ENCODE results near the gene CFAP20.

The CFAP20 gene

GRCh38 chr16:58129097-58129936 is at the start of gene CFAP20:
Gene CFAP20, minus strand, starts transcription at chr16:58129381. Its CDS starts 266 bp downstream, at chr16:58129115.
- H3K9me3 ChIP-seq (ENCODE audit: control insufficient read depth, insufficient read depth, low read depth, low read length): no peaks in the 10 kb centered on the region
- H3K4me3 ChIP-seq (ENCODE audit: low read depth, low read length): peak within 1 kb of the TSS; percentile 92
- H3K27ac ChIP-seq (ENCODE audit: low read depth, low read length): peak within 1 kb of the TSS; percentile 54; the same call in 1 of the 2 replicates
- H3K36me3 ChIP-seq (ENCODE audit: control insufficient read depth, insufficient read depth, low read length): no peaks in the 10 kb centered on the region
- no peaks in the 10 kb centered on the region for H3K27me3 ChIP-seq (ENCODE audit: control insufficient read depth, insufficient read depth, low read length)
- peak within 1 kb of the TSS; percentile 88 for H3K9ac ChIP-seq (ENCODE audit: low read length)
- H3K4me1 ChIP-seq (ENCODE audit: control insufficient read depth, insufficient read depth, low read length): peaks cover 15% of the 10 kb centered on the region

DNA sequence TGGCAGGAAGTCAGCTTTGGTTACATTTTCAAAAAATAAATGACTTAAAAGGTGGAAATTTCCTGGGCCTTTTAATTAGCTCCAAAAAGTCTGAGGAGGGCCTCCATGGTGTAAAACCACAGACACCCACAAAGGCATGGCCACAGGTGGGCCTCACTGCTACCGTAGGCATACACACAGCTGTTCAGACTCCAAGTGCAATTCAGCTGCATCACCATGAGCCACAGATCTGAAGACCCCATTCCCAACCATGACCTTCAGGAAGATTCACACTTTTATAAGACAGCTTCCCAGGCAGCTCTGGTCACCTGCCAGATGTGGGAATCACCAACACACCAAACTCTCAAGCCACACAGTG is 48.2 kb upstream of the CFAP20 start:
- peaks cover 86% of the 10 kb centered on the region for H3K36me3 ChIP-seq (ENCODE audit: control insufficient read depth, insufficient read depth, low read length)
- H3K9me3 ChIP-seq (ENCODE audit: control insufficient read depth, insufficient read depth, low read depth, low read length): no peaks in the 10 kb centered on the region
- H3K4me3 ChIP-seq (ENCODE audit: low read depth, low read length): no peak overlapping the region

GRCh38 chr16:58176608-58177352 is 47.6 kb upstream of the CFAP20 start:
- no peaks in the 10 kb centered on the region for H3K4me1 ChIP-seq (ENCODE audit: control insufficient read depth, insufficient read depth, low read length)
- no peaks in the 10 kb centered on the region for H3K27me3 ChIP-seq (ENCODE audit: control insufficient read depth, insufficient read depth, low read length)
- no peak overlapping the region for H3K9ac ChIP-seq (ENCODE audit: low read length)
- no peak overlapping the region for H3K27ac ChIP-seq (ENCODE audit: low read depth, low read length)
- H3K4me3 ChIP-seq (ENCODE audit: low read depth, low read length): no peak overlapping the region
- peaks cover 85% of the 10 kb centered on the region for H3K36me3 ChIP-seq (ENCODE audit: control insufficient read depth, insufficient read depth, low read length)
- no peaks in the 10 kb centered on the region for H3K9me3 ChIP-seq (ENCODE audit: control insufficient read depth, insufficient read depth, low read depth, low read length)

More for the DNA sequence above, 48.2 kb upstream of the CFAP20 start:
- Histone ChIP-seq H3K27ac (ENCODE audit: low read depth, low read length) (no peak overlapping the region), H3K9ac (ENCODE audit: low read length) (no peak overlapping the region), H3K27me3 (ENCODE audit: control insufficient read depth, insufficient read depth, low read length) (no peaks in the 10 kb centered on the region), H3K4me1 (ENCODE audit: control insufficient read depth, insufficient read depth, low read length) (no peaks in the 10 kb centered on the region)

GRCh38 chr16:58170223-58170622 is 41.0 kb upstream of the CFAP20 start:
- no peak overlapping the region for H3K4me3 ChIP-seq (ENCODE audit: low read depth, low read length)
- H3K27me3 ChIP-seq (ENCODE audit: control insufficient read depth, insufficient read depth, low read length): no peaks in the 10 kb centered on the region
- no peak overlapping the region for H3K27ac ChIP-seq (ENCODE audit: low read depth, low read length)
- no peaks in the 10 kb centered on the region for H3K4me1 ChIP-seq (ENCODE audit: control insufficient read depth, insufficient read depth, low read length)
- H3K36me3 ChIP-seq (ENCODE audit: control insufficient read depth, insufficient read depth, low read length): peaks cover 93% of the 10 kb centered on the region
- no peak overlapping the region for H3K9ac ChIP-seq (ENCODE audit: low read length)
- no peaks in the 10 kb centered on the region for H3K9me3 ChIP-seq (ENCODE audit: control insufficient read depth, insufficient read depth, low read depth, low read length)

GRCh38 chr16:58160855-58161254 is 31.7 kb upstream of the CFAP20 start:
- H3K4me1 ChIP-seq (ENCODE audit: control insufficient read depth, insufficient read depth, low read length): no peaks in the 10 kb centered on the region

DNA sequence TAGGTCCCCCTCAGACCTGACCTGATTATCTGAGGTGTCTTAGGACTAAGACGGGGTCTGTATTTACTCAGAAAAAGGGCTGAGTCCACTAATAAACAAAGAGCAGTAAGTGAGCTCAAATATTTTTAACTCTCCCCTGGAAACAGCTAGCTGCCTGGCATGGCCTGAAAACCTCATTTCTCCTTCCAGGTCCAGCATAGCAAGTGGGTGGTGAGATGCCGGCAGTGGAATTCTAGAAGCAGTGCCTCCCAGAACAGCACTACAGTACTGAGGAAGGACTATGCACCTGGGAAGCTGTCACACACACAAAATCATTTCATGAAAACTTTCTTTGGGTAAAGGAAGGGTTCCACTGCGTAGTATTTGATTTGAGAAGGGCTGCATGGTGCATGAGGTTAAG is 29.5 kb upstream of the CFAP20 start:
- no peaks in the 10 kb centered on the region for H3K9me3 ChIP-seq (ENCODE audit: control insufficient read depth, insufficient read depth, low read depth, low read length)
- H3K4me1 ChIP-seq (ENCODE audit: control insufficient read depth, insufficient read depth, low read length): no peaks in the 10 kb centered on the region
- H3K9ac ChIP-seq (ENCODE audit: low read length): no peak overlapping the region
- no peak overlapping the region for H3K4me3 ChIP-seq (ENCODE audit: low read depth, low read length)
- H3K36me3 ChIP-seq (ENCODE audit: control insufficient read depth, insufficient read depth, low read length): peaks cover 50% of the 10 kb centered on the region
- H3K27me3 ChIP-seq (ENCODE audit: control insufficient read depth, insufficient read depth, low read length): no peaks in the 10 kb centered on the region
- no peak overlapping the region for H3K27ac ChIP-seq (ENCODE audit: low read depth, low read length)

More at GRCh38 chr16:58160855-58161254, 31.7 kb upstream of the CFAP20 start:
- Histone ChIP-seq H3K4me3 (ENCODE audit: low read depth, low read length) (no peak overlapping the region), H3K9me3 (ENCODE audit: control insufficient read depth, insufficient read depth, low read depth, low read length) (no peaks in the 10 kb centered on the region), H3K27ac (ENCODE audit: low read depth, low read length) (no peak overlapping the region), H3K36me3 (ENCODE audit: control insufficient read depth, insufficient read depth, low read length) (peaks cover 71% of the 10 kb centered on the region), H3K27me3 (ENCODE audit: control insufficient read depth, insufficient read depth, low read length) (no peaks in the 10 kb centered on the region), H3K9ac (ENCODE audit: low read length) (no peak overlapping the region)

DNA sequence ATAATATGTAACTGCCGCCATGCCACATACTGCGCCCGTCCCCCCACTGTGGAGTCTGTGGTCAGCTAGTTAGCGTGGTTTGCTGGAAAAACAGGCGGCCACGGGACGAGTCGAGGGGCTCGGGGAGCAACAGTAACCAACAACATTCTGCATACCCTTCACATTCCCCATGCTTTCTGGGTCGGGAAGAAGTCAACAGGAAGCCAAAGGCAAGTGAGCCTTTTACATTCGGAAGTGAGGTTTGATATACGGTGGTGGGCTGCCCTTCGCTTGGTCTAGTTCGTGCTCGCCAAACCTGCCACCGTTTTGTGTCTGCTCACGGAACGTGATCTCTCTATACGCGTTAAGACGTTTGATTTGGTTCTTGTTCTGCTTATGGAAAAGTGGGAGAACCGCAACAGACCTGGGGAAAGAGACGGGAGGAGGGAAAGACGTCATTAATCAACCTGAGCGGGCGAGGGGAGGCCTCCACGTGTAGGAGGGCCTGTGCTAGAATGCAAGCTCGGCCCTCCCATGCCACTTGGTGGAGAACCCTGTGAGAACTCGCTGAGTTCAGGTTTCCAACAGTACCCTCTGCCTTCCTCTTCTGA is 28.9 kb upstream of the CFAP20 start:
- H3K9ac ChIP-seq (ENCODE audit: low read length): no peak overlapping the region
- H3K27me3 ChIP-seq (ENCODE audit: control insufficient read depth, insufficient read depth, low read length): no peaks in the 10 kb centered on the region
- H3K36me3 ChIP-seq (ENCODE audit: control insufficient read depth, insufficient read depth, low read length): peaks cover 43% of the 10 kb centered on the region
- H3K27ac ChIP-seq (ENCODE audit: low read depth, low read length): no peak overlapping the region
- no peak overlapping the region for H3K4me3 ChIP-seq (ENCODE audit: low read depth, low read length)
- H3K4me1 ChIP-seq (ENCODE audit: control insufficient read depth, insufficient read depth, low read length): no peaks in the 10 kb centered on the region
- H3K9me3 ChIP-seq (ENCODE audit: control insufficient read depth, insufficient read depth, low read depth, low read length): no peaks in the 10 kb centered on the region

DNA sequence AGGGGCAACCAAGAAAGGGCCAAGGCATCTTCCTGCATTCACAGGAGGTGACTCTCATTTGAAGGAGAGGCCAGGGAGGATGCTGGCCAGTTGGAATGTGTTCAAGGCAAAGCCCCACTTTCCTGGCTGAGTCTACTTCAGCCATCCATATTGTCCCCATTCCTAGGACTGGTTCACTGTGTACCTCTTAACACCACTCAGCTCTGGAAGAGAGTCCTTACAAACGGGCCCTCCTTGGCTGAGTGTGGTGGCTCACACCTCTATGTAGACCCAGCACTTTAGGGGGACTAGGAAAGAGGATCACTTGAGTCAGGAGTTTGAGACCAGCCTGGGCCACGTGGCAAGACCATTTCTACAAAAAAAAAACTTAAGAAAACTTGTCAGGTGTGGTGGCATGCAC is 28.1 kb upstream of the CFAP20 start:
- no peaks in the 10 kb centered on the region for H3K4me1 ChIP-seq (ENCODE audit: control insufficient read depth, insufficient read depth, low read length)
- peaks cover 35% of the 10 kb centered on the region for H3K36me3 ChIP-seq (ENCODE audit: control insufficient read depth, insufficient read depth, low read length)
- H3K9me3 ChIP-seq (ENCODE audit: control insufficient read depth, insufficient read depth, low read depth, low read length): no peaks in the 10 kb centered on the region
- no peak overlapping the region for H3K4me3 ChIP-seq (ENCODE audit: low read depth, low read length)
- H3K27me3 ChIP-seq (ENCODE audit: control insufficient read depth, insufficient read depth, low read length): no peaks in the 10 kb centered on the region
- no peak overlapping the region for H3K9ac ChIP-seq (ENCODE audit: low read length)
- no peak overlapping the region for H3K27ac ChIP-seq (ENCODE audit: low read depth, low read length)

DNA sequence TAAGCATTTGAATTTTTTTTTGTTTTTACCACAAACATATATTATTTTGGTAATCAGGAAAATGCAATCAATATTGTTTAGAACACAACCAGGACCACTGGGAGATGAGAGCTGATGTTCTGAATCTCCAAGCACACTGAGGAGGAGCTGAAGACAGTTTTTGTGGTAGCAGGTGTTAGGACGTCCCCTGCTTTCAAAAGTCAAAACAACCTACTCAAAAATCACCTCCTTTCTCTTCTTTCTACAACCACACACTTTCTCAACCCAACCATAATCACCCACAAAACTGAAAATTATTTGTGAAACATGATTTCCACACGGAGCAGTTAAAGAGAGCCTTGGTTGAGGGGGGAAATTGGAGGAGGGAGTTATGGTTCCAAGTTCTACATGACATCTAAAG is 26.7 kb upstream of the CFAP20 start:
- no peaks in the 10 kb centered on the region for H3K4me1 ChIP-seq (ENCODE audit: control insufficient read depth, insufficient read depth, low read length)

GRCh38 chr16:58154345-58154744 is 25.2 kb upstream of the CFAP20 start:
- no peaks in the 10 kb centered on the region for H3K4me1 ChIP-seq (ENCODE audit: control insufficient read depth, insufficient read depth, low read length)
- no peak overlapping the region for H3K4me3 ChIP-seq (ENCODE audit: low read depth, low read length)
- no peak overlapping the region for H3K27ac ChIP-seq (ENCODE audit: low read depth, low read length)
- H3K9ac ChIP-seq (ENCODE audit: low read length): no peak overlapping the region
- H3K9me3 ChIP-seq (ENCODE audit: control insufficient read depth, insufficient read depth, low read depth, low read length): no peaks in the 10 kb centered on the region
- peaks cover 7% of the 10 kb centered on the region for H3K36me3 ChIP-seq (ENCODE audit: control insufficient read depth, insufficient read depth, low read length)
- no peaks in the 10 kb centered on the region for H3K27me3 ChIP-seq (ENCODE audit: control insufficient read depth, insufficient read depth, low read length)

More for the DNA sequence above, 26.7 kb upstream of the CFAP20 start:
- no peak overlapping the region for H3K9ac ChIP-seq (ENCODE audit: low read length)
- H3K27ac ChIP-seq (ENCODE audit: low read depth, low read length): no peak overlapping the region
- no peaks in the 10 kb centered on the region for H3K27me3 ChIP-seq (ENCODE audit: control insufficient read depth, insufficient read depth, low read length)
- H3K36me3 ChIP-seq (ENCODE audit: control insufficient read depth, insufficient read depth, low read length): peaks cover 21% of the 10 kb centered on the region
- H3K9me3 ChIP-seq (ENCODE audit: control insufficient read depth, insufficient read depth, low read depth, low read length): no peaks in the 10 kb centered on the region
- no peak overlapping the region for H3K4me3 ChIP-seq (ENCODE audit: low read depth, low read length)
